C4-2B (cell line): ENCODE results near the gene TMEM129.

Source experiments
- ZFX ChIP-seq: fragments of 450-650 bp; IDR thresholded peaks from 2 replicates; pipeline ENCODE4 v1.6.1; 2017
- TF ChIP-seq, protein P1 (sequence below): fragments of 450-650 bp; conservative IDR thresholded peaks from 2 replicates; pipeline ENCODE4 v1.5.1; 2017; ENCODE audit warnings: mild to moderate bottlenecking

DNA sequence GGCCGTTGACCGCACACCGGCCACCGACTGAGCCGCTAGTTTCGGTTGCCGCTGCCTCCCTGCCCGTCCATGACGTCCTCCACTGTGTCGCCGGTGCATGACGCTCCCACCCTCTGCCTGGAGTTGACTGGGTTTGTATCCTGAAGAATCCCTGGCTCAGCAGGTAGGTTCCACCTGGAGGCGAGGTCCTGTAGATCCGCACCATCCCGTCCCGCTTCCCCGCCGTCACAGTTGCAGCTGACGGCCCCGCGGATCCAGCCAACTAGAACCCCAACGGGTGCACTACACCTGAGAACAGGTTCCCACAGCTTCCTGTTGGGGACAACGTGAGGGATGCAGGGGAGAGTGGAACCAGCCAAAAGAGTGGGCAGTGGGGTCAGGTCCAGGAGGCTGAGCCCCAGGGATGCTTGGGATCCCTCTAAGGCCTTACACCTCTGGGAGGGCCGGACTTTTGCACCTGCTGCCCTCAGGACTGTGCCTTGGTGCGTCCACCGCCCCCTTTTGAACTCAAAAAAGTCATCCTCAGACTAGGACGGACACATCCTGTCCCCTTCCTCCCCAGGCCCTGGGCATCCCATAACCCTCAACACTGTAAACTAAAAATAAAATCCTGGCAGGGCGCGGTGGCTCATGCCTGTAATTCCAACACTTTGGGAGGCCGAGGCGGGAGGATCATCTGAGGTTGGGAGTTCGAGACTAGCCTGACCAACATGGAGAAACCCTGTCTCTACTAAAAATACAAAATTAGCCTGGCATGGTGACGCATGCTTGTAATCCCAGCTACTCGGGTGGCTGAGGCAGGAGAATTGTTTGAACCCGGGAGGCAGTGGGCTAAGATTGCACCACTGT, 7.9 kb downstream of the TMEM129 start:
- TF ChIP-seq, protein P1, sequence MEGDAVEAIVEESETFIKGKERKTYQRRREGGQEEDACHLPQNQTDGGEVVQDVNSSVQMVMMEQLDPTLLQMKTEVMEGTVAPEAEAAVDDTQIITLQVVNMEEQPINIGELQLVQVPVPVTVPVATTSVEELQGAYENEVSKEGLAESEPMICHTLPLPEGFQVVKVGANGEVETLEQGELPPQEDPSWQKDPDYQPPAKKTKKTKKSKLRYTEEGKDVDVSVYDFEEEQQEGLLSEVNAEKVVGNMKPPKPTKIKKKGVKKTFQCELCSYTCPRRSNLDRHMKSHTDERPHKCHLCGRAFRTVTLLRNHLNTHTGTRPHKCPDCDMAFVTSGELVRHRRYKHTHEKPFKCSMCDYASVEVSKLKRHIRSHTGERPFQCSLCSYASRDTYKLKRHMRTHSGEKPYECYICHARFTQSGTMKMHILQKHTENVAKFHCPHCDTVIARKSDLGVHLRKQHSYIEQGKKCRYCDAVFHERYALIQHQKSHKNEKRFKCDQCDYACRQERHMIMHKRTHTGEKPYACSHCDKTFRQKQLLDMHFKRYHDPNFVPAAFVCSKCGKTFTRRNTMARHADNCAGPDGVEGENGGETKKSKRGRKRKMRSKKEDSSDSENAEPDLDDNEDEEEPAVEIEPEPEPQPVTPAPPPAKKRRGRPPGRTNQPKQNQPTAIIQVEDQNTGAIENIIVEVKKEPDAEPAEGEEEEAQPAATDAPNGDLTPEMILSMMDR = no peak
- peak; percentile 46 for TF ChIP-seq ZFX
